ENCODE measurements around the gene PSMG3. TPM values are rescaled to one million over a fixed set of nuclear protein-coding genes. Genes with fewer than 3 reads are reported as not detected.

Gene PSMG3
- polyA plus RNA-seq (ENCODE audit: insufficient read length in 3 of 3) = 10 to 100 TPM; 33.3 to 37.6 (median 37.2) TPM

- peak; percentile 53 to 78 (median 73) for DNase-seq (ENCODE audit: low read depth in 3 of 3, low spot score in 2 of 3)
Measured at GRCh38 chr7:1569833-1570632, at the start of gene PSMG3. Gene PSMG3 (minus strand): TSS chr7:1570032. CDS start chr7:1569339, 693 bp downstream.

- no peak for DNase-seq (ENCODE audit: low read depth in 3 of 3, low spot score in 2 of 3)
Measured at GRCh38 chr7:1618475-1618874, 48.6 kb upstream of the PSMG3 start.

GRCh38 chr7:1617957-1618356 is 48.1 kb upstream of the PSMG3 start:
- no peak for DNase-seq (ENCODE audit: low read depth in 3 of 3, low spot score in 2 of 3)

GRCh38 chr7:1616741-1617140 is 46.9 kb upstream of the PSMG3 start:
- no peak for DNase-seq (ENCODE audit: low read depth in 3 of 3, low spot score in 2 of 3)

GRCh38 chr7:1611708-1612241 is 41.9 kb upstream of the PSMG3 start:
- no peak for DNase-seq (ENCODE audit: low read depth in 3 of 3, low spot score in 2 of 3)

- no peak for DNase-seq (ENCODE audit: low read depth in 3 of 3, low spot score in 2 of 3)
Measured at GRCh38 chr7:1610678-1611302, 41.0 kb upstream of the PSMG3 start.

- DNase-seq (ENCODE audit: low read depth in 3 of 3, low spot score in 2 of 3) = no peak
Measured at GRCh38 chr7:1610013-1610677, 40.3 kb upstream of the PSMG3 start.

GRCh38 chr7:1609023-1609422 is 39.2 kb upstream of the PSMG3 start:
- no peak for DNase-seq (ENCODE audit: low read depth in 3 of 3, low spot score in 2 of 3)

GRCh38 chr7:1608318-1608717 is 38.5 kb upstream of the PSMG3 start:
- DNase-seq (ENCODE audit: low read depth in 3 of 3, low spot score in 2 of 3) = no peak

GRCh38 chr7:1607696-1608095 is 37.9 kb upstream of the PSMG3 start:
- no peak for DNase-seq (ENCODE audit: low read depth in 3 of 3, low spot score in 2 of 3)

- no peak for DNase-seq (ENCODE audit: low read depth in 3 of 3, low spot score in 2 of 3)
Measured at GRCh38 chr7:1607001-1607400, 37.2 kb upstream of the PSMG3 start.

GRCh38 chr7:1604383-1604782 is 34.6 kb upstream of the PSMG3 start:
- DNase-seq (ENCODE audit: low read depth in 3 of 3, low spot score in 2 of 3) = no peak

- DNase-seq (ENCODE audit: low read depth in 3 of 3, low spot score in 2 of 3) = no peak
Measured at GRCh38 chr7:1603346-1604225, 33.8 kb upstream of the PSMG3 start.

GRCh38 chr7:1602386-1602785 is 32.6 kb upstream of the PSMG3 start:
- DNase-seq (ENCODE audit: low read depth in 3 of 3, low spot score in 2 of 3) = no peak

GRCh38 chr7:1601956-1602355 is 32.1 kb upstream of the PSMG3 start:
- DNase-seq (ENCODE audit: low read depth in 3 of 3, low spot score in 2 of 3) = no peak

GRCh38 chr7:1599640-1600395 is 30.0 kb upstream of the PSMG3 start:
- no peak for DNase-seq (ENCODE audit: low read depth in 3 of 3, low spot score in 2 of 3)

- no peak for DNase-seq (ENCODE audit: low read depth in 3 of 3, low spot score in 2 of 3)
Measured at GRCh38 chr7:1598961-1599639, 29.3 kb upstream of the PSMG3 start.

- DNase-seq (ENCODE audit: low read depth in 3 of 3, low spot score in 2 of 3) = no peak
Measured at GRCh38 chr7:1598286-1598685, 28.5 kb upstream of the PSMG3 start.

- no peak for DNase-seq (ENCODE audit: low read depth in 3 of 3, low spot score in 2 of 3)
Measured at GRCh38 chr7:1597791-1598190, 28.0 kb upstream of the PSMG3 start.

Data from right renal cortex interstitium (tissue), 3 donors.